GM19468 (cell line): ENCODE results near the gene HPSE.

Experiments
- ATAC-seq: cut with Tn5 transposase; IDR thresholded peaks from one replicate; pipeline ENCODE4 v1.9.1; 2021; ENCODE audit warnings: mild to moderate bottlenecking, moderate library complexity, moderate number of reproducible peaks; ENCODE audit not compliant: unreplicated experiment; ENCODE audit errors: extremely low read depth

HPSE gene

DNA sequence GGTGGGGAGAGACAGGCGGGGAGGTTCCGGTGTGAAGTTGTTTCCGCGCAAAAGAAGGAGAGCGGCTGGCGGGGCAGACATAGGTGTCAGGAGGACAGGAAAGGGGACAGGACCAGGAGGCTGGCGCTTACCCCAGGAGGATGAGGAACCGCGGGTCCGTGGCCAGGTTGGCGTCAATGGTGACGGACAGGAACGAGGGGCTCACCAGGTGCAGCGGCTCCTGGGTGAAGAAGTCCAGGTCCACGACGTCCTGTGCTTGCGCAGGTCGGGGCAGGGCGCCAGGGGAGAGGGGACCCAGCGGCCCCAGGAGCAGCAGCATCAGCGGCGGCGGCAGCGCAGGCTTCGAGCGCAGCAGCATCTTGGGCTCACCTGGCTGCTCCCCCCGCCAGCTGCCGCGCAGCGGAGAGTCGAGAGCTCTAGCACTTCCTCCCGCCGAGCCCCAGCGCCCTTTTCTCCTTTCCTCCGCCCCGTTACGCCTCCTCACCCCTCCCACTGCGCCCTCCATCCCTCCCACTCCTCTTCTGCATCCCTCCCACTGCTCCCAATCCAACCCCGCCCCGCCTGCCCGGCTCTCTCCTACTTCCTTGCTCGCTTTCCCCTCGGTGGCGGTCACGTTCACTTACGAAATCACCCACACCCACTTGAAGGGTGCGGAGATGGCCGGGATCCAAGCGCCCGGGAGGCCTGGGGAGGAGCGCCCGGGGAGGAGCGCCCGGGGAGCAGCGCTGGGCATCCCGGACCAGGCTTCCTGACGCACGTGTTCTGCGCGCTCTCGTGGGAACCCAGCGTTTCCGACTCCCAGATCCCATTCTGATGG is at the start of gene HPSE:
Gene HPSE, minus strand, starts transcription at position 424 of the 817 bp plus-strand sequence. Its CDS starts 66 bp downstream, at position 358.
- ATAC-seq, result peak; percentile 76

DNA sequence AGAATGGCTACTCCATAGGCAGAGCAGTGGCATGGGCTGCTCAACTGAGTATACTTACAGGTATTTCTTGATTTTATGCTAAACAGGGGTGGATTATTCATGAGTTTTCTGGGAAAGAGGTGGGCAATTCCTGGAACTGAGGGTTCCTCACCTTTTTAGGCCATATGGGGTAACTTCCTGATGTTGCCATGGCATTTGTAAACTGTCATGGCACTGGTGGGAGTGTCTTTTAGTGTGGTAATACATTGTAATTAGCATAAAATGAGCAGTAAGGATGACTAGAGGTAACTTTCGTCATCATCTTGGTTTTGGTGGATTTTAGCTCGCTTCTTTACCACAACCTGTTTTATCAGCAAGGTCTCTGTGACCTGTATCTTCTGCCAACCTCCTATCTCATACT is 48.2 kb upstream of the HPSE start:
- no peak for ATAC-seq

DNA sequence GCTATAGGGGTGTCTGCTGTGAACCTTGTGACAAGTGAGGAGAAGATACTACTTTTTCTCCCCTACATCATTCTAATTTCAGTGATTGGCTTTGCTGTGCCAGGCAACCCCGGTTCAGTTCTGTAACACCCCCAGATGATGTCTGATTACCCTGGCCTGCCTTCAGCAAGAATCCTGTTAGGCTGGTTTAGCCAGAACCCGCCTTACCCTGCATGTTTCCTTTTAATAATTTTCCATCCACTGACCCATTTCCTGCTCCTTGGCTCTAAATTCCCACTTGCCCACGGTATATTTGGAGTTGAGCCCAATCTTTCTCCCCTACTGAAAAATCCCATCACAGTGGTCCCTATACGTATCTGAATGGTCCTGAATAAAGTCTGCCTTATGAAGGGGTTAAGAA is 46.5 kb upstream of the HPSE start:
- ATAC-seq, result no peak

DNA sequence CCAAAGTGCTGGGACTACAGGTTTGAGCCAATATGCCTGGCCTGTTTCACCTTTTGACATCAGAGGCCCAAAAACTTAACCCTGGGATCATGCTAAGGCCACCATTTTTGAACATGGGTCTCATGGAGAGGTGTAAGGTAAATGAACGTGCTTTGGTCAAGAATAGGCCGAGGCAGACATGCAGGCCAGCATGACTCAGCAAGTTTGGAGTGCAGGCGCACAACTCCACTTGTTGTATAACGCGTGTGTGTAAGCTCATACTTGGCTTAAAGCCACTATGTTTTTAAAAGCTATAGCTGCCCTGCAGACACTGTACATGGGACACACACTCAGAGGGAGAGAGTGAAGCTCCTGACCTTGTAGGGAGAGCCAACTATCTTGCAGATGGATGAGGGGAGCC is 43.8 kb upstream of the HPSE start:
- ATAC-seq, result no peak

DNA sequence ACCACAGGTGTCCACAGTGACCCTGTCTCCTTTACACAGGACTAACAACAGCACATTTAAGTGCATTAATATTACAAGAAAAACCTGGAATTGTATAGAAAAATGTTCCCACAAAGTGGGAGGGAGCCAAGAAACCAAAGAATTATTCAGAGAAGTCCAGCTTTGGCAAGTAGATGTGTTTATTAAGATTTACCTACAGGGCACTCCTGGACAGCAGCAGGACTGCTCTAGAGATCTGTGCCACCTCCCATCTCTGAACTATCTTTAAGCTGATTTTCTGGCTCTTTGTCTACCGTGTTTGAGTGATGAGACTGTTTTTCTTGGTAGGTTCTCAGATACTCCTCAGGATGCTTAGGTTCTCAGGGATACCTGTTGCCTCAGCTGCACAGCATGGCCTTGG is 38.3 kb upstream of the HPSE start:
- ATAC-seq, result no peak

DNA sequence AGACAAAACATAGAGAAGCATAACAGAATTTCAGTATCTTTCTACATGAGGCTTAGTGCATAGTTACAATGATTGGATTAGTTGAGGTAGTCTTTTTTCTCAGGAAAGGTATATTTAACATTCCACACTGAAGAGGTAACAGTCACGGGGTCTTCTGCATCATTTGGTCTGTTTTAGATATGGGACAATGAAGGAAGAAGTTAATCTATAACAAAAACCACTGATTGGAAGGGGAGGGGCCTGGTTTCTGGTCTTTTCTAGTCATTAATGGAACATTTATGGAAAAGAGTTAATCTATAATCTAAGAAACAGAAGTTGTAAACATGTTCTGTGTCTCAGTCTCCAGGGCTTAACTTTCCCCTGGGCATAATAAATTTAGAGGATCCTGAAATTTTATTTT is 37.3 kb upstream of the HPSE start:
- ATAC-seq, result no peak

DNA sequence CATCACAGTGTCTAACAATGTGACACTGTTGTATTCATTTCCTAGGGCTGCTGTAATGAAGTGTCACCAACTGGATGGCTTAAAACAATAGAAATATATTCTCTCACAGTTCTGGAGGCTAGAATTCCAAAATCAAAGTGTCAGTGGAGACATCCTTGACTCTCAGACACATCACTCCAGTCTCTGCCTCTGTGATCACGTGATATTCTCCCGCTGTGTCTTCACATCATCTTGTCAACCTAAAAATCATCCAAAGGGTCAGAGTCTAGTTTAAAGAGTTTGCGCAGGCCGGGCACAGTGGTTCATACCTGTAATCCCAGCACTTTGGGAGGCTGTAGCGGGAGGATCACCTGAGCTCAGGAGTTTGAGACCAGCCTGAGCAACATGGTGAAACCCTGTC is 36.6 kb upstream of the HPSE start:
- no peak for ATAC-seq

DNA sequence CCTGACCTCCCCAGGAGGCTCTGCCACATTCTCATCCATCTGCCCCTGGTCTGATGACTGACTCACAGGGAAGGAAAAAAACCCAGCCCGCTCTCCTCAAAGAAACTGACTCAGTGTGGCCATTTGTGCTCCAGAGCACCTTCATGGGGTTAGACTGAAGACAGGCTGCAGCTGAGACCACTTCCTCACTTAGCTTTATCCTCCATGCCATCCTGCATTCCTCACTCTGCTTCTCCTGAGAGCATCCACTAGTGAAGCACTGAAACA is 35.9 kb upstream of the HPSE start:
- ATAC-seq, result no peak

DNA sequence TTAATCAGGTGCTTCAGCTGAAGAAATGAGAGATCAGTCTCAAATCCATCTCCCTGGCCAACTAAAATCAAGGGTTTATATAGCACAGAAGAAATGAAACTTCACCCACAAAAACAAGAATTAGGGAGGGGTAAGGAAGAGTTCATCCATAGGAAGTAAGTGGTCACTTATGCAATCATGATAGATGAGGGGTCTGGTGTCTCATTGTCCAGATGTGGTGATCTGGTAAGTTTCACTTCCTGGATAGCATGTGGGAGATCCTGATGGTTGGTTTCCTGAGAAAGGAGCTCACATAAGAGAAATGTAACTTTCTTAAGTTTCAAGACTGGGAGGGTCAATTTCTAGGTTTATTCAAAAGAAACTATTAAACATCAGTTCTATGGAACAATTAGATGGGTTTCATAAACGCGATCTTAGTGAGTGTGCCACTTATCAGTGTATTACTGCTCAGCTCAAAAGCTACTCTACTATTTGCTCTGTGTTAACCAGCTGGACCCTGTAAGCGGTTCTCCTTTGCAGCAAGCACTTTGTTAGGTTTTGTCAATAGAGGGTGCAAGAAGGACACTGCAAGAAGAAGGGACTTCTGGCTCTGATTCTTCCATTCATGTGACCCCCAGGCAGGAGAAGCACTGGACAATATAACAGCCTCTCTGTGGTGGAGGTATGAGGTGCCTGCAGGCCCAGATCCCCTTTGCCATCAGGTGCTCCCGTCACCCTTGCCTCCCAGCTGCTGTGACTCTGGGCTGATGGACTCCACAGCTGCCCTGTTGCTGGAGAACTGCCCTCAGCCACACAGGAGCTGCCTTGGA is 35.4 kb upstream of the HPSE start:
- ATAC-seq, result no peak

DNA sequence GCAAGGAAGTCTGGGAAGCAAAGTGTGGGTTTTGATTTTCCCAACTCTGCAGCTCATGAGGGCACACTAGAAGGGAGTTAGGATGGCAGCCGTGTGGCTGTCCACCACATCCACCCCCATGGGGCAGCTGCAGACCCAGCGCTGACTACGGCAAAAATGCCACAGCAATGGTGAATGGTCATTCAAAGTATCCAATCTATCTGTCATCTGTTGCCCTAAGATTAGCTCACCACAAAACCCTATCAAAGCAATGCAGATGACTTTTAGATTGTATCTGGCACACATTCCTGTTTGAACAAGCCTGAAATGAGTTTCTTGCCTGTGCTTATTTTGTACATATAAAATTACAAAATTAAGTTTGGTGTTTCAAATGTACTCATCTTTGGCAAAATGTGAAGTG is 29.7 kb upstream of the HPSE start:
- ATAC-seq, result no peak

DNA sequence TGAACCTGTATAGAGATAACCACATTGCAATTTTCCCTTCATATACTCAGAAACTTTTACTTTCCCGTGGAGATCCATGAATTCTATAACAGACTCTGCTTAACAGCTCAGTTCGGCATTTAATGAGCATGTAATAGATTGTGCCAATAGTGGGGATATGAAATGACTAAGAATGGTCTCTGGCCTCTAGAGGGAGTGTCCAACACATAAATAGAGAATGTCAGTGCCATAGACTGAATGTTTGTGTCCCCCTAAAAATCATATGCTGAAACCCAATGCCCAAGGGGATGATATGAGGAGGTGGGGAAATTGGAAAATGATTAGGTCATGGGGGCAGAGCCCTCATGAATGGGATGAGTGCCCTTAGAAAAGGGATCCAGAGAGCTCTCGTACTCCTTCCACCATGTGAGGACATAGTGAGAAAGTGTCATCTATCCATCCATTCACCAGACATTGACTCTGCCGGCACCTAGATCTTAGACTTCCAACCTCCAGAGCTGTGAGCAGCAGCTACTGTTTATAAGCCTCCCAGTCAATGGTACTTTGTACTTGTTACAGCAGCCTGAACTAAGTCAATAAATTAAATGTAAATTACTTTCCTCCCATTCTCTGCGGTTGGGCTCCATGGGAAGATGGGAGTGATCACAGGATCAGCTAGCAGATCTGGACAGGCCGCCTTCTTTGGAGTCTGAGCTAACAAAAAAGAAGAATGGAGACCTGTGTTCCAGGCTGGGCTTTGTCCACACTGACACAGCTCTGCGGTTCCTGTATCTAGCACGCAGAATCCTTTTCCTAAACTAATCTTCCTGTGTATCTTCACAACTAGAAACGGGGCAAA is 28.1 kb upstream of the HPSE start:
- no peak for ATAC-seq

DNA sequence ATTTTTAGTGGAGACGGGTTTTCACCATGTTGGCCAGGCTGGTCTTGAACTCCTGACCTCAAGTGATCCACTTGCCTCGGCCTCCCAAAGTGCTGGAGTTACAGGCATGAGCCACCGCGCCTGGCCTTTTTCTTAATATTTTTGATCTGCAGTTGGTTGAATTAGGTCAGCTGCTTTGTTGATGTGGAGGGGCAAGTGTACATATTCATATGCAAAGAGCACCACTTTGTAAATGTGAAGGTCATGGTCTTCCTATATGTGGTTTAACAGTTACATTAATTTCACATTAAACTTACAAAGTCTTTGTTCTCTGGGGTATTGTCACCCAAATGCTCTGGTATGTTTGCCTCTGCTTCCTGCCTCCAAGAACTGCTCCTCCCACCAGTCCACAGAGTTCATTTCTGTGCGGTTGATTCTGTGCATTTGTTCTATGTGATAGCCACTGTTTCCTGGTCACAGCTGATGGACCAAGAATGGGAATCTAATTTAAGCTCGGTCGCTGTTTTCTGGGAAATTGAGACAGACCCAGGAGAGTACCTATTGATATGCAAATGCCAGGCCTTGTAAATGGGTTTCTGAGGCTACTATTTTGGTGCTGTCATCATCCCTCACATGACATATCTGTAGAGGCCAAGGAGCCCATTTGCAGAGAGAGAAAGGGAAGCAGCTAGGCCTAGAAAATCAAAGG is 26.9 kb upstream of the HPSE start:
- no peak for ATAC-seq

DNA sequence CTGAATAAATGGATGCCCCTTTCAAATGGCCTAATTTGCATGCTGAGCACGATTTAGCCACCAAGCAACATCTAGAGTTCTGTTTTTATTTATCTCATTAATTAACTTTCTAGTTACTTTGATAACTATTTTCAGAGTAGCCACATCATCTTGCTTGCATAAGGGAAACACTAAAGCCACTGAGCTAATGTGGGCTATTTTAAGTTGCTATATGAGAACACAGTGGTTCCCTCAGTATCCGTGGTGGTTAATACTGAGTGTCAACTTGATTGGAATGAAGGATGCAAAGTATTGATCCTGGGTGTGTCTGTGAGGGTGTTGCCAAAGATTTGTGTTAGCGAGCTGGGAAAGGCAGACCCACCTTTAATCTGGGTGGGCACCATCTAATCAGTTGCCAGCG is 25.4 kb upstream of the HPSE start:
- ATAC-seq, result no peak

DNA sequence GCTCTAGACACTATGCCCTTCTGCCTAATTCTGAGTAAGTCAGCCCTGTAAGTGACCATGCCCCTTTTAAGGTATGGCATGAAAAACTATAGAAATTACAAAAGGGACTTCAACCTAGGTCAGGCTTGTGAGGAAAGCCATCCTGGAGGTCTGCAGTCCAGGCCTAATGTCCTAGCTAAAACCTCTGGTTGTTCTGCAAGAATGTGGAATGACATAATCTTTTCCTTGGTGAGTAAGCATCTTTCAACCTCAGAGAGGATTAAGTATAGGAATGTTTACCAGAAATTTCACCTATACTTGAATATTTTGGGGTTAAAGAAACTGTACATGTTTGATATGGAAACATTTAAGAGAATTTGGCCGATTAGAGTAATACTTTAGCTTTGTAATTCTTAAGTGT is 23.8 kb upstream of the HPSE start:
- no peak for ATAC-seq

DNA sequence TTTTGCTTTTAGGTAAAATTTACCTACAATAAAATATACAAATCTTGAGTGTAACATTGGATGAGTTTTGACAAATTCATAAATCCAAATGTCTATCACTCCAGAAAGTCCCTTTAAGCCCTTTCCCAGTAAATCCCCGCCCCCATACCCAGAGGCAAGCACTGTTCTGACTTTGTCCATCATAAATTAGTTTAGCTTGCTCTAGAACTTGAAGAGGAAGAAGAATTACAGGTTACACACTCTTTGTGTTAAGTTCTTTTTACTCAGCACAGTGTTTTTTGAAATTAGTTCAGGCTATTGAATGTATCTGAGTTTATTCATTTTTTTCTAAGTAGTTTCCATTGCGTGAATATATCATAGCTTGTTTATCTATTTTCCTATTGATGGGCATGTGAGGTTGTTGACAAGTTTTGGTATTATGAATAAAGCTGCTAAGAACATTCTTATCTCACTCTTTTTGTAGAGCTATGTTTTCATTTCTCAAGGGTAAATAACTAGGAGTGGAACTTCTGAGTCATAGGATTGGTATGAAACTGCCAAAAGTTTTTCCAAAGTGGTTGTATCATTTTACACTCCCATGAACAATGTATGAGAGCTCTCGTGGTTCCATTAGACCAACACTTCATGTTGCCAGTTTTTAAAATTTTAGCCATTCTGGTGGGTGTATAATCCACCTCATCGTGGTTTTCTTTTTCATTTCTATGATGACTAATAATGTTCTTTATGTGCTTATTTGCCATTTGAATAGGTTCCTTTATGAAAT is 22.4 kb upstream of the HPSE start:
- no peak for ATAC-seq

DNA sequence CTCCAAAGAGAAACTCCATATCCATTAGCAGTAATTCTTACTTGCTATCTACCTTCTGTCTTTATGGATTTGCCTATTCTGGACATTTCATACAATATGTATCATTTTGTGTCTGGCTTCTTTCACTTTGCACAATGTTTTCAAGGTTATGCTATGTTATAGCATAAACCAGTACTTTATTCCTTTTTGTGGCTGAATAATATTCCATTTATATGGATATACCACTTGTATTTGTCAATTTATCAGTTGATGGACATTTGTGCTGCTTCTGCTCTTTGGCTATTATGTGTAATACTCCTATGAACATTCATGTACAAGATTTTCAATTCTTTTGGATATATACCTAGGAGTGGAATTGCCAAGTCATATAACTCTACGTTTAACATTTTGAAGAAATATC is 18.9 kb upstream of the HPSE start:
- no peak for ATAC-seq

DNA sequence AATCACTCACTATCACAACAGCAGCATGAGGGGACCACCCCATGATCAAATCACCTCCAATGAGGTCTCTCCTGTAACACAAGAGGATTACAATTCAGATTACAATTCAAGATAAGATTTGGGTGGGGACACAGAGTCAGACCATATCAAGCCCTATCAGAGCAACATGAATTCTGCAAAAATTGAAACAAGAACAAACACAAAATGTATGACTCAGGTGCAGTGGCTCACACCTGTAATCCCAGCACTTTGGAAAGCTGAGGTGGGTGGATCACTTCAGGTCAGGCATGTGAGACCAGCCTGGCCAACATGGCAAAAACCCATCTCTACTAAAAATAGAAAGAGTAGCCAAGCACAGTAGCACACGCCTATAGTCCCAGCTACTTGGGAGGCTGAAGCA is 13.4 kb upstream of the HPSE start:
- ATAC-seq, result no peak

DNA sequence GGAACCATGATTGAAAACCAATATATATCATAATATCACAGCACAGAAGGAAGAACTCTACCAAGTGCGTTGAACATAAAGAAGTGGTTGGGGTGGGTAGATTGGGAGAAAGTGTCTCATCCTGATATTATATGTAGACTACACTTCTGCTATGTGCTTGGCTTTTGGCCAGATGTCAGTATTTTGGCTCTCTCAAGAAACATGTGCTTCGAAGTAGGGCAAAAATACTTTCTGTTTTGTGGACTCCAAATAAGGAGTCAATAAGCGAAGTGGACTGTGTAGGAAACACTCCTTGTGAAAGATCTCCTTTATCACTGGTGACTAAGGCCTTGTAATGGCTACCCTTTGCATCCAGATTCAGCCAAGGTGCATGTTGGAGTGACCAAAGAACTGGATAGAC is 7.8 kb upstream of the HPSE start:
- no peak for ATAC-seq

DNA sequence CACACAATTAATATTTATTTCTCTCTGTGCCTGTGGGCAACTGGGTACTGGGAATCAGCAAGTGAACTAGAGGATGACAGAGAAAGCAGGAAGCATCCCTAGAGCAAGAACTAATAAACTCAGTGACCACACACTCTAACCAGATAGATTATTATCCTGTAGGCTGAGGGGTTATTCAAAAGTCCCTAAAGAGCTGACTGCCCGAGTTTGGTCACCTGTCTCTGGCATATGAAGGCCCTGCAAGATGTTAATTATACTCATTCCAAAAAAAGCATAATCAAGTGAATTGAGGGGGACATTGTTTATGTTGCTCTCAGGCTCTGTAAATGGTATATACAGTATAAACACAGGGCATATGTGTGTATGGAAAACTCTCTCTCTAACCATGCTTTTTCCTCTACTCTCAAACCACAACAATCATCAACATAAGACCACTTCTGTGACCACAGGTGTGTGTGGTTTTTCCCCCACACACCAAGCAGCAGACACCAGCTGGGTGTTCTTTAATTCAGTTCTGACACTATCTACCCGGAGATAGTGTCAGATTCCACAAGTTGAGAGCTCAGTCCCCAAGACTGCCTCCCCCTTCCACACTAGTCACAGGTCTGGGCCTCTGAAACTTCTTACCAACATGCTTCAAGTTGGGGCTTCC is 6.2 kb upstream of the HPSE start:
- no peak for ATAC-seq
